HG03575 (cell line): Measurements from ENCODE around the gene OGFOD3.
A peak's percentile ranks its signal among the peaks of the same experiment; 100 is the strongest.
"Not testable (repeated sequence)": the region's sequence is repeated elsewhere in the genome, so short reads cannot be mapped to it uniquely, and the experiment has no call there.

Experiments used
- ATAC-seq: cut with Tn5 transposase; IDR thresholded peaks from one replicate; pipeline ENCODE4 v1.9.1; 2021; ENCODE audit not compliant: unreplicated experiment, insufficient number of reproducible peaks, low FRiP score; ENCODE audit errors: extremely low read depth

OGFOD3 gene, protein sequence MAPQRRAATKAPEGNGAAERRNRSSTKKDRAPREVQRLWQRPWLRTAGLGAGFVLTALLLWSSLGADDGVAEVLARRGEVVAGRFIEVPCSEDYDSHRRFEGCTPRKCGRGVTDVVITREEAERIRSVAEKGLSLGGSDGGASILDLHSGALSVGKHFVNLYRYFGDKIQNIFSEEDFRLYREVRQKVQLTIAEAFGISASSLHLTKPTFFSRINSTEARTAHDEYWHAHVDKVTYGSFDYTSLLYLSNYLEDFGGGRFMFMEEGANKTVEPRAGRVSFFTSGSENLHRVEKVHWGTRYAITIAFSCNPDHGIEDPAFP

DNA sequence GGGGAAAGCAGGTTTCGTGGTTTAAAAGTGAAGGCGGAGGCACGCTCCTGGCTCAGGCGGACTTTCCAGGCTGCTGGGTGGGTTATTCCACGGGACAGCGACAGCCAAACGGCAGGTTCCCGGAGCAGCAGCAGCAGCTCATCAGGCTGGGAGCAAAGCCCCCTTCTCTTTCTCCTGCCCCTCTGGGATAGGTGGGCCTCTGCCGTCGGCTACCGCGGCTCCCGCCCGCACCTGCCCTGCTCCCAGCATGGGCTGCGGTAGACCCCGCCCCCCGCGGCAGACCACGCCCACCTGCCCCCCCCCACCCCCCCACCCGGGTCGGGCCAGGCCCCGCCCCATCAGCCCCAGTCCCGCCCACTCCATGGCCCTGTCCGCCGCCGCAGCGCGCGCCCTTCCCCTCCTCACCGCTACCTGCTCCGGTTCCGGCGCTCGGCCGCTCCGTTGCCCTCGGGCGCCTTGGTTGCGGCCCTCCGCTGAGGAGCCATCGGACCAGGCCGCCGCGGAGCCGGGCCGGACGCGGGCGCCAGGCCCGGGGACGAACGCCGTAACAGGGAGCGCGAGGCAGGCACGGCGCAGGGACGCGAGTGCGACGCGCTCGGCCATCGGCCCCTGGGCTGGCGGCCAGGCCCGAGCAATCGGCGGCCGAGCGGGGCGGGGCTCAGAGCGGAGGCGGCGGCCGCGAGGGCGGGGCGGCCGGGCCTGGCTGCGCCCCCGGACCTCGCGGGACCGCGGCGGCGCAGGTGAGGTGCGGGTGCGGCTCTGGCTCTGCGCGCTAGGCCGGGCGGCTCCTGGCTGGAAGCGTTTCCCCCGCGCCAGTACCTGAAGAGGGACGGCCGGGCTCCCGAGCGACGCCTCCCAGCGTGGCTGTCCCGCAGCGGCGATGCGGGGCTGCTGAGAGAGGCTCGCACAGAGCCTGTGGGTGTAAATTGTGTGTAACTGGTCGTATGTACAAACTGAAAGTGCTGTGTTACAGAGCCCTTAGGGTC is at the start of gene OGFOD3, which contains the start of gene HEXD:
Gene OGFOD3 (minus strand): TSS at position 586 of the 986 bp plus-strand sequence. CDS start 101 bp downstream, at position 485.
Gene HEXD (plus strand): TSS at position 347 of the 986 bp plus-strand sequence. CDS start 1,453 bp downstream, outside the sequence.
- ATAC-seq: no peak

DNA sequence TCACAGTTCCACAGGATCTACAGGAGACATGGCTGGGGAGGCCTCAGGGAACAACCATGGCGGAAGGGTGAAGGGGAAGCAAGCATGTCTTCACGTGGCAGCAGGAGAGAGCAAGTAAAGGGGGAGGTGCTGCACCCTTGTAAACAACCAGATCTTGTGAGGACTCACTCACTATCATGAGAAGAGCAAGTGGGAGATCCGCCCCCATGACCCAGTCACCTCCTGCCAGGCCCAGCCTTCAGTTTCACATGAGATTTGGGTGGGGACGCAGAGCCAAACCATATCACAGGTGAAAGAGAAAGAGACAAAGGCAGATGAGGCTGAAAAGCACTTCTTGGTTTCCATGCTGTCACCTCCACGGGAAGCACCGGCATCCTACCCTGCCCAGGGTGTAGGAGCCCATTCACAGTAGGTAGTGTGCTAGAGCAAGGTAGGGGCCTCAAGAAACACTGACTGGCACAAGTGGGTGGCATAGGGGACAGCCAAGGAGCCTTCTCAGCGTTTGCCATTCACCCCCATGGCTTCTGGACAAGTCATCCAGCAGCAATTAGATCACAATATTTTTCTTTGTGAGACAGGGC is 46.7 kb upstream of the OGFOD3 start:
- no peak for ATAC-seq

DNA sequence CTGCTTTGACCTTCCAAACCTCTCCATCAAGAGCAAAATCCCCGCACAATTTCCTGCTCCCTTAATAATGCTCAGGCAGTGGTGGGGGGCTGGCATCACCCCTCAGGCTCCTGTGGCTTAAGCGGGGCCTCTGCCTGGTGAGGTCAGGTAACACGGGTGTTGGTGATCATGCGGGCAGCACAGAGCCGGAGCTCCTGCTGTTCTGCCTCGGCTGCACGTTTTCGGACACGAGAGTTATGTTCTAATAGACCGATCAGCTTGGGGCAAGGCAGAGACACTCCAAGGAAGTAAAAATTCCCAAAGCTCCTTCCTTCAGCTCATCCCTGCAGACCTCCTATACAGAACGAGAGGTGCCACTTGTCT is 46.2 kb upstream of the OGFOD3 start:
- no peak for ATAC-seq

DNA sequence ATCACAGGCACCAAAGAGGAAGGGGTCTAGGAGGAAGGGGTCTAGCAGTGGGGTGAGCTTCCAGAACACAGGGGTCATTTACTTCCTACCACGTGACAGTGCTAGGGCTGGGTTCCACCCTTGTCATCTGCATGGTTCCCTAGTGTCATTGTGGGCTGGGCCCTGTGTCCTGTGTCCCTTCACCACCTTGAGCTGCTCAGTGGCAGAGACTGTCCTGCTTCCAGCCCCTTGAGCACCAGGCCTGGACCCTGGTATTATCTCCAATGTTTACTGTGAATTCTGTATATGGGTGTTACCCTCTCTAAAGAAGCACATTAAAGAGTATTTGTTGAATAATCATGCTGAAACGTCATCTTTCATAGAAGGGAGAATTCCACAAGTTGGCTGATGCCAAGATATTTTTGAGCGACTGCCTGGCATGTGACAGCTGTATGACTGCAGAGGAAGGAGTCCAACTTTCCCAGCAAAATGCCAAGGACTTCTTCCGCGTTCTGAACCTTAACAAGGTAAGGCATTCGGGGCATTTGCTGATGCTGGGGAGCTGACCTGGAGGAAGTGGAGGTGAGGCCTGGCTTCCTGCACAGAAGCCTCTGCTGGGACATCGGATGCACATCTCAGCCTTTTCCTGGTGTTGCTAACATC is 45.7 kb upstream of the OGFOD3 start:
- no peak for ATAC-seq

DNA sequence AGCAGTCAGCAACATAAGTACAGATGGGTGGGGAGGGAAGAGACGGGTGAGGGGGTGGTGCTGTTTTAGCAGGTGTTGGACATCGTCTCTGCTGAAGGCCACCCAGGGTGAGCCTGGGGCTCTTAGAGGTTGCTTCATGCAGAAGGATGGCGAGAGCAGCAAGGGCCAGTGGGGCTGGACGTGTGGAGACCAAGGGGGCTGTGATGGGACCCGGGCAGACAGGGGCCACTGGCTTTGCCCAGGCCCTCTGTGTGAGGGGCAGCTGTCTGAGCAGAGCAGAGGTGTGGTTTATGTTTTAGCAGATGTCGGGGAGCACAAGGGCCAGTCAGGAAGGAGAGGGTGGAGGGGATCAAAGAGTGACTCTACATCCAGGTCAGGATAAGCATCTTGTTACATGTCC is 45.0 kb upstream of the OGFOD3 start:
- ATAC-seq: no peak

DNA sequence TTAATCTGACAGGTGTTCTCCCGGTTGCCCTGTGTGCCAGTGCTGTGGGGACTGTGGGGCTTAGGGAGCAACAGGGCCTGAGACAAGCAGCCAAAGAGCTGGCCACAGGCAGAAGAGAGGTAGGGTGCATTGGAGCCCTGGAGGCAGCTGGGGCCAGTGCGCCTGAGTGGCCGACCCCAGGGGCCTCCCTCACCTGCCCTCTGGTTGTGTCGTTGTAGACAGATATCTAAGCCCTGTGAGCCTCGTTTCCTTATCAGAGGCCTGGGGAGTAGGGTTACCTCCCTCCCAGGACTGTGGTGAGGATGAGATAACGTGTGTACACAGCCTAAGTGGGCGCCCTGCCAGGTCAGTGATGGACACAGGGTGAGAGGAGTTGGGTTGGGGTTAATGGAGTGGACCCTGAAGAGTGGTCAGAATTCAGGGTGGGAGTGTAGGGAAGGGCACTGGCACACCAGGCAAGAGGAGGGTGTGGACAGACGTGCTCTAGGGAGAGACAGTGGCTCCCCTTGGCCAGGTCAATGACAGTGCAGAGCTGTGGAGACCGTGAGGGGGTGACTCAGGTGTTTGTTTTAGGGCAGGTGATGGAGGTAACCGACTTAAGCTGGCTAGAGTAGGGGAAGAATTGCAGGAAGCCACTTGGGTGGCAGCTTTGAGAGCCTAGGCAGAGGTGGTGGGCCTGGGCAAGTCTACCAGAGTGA is 43.6 kb upstream of the OGFOD3 start:
- no peak for ATAC-seq

DNA sequence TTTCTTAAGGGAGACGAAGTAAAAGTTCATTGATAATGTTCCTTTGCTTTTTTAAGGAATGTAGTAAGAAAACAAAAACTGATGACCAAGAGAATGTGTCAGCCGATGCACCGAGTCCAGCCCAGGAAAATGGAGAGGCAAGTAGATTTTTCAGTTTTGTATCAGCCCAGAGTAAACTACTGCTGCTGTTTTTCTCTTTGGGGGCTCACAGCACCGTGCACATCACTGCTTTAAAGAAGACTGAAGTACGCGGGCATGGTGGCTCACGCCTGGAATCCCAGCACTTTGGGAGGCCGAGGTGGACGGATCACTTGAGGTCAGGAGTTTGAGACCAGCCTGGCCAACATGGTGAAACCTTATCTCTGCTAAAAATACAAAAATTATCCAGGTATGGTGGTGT is 41.5 kb upstream of the OGFOD3 start:
- ATAC-seq: not testable (repeated sequence)

DNA sequence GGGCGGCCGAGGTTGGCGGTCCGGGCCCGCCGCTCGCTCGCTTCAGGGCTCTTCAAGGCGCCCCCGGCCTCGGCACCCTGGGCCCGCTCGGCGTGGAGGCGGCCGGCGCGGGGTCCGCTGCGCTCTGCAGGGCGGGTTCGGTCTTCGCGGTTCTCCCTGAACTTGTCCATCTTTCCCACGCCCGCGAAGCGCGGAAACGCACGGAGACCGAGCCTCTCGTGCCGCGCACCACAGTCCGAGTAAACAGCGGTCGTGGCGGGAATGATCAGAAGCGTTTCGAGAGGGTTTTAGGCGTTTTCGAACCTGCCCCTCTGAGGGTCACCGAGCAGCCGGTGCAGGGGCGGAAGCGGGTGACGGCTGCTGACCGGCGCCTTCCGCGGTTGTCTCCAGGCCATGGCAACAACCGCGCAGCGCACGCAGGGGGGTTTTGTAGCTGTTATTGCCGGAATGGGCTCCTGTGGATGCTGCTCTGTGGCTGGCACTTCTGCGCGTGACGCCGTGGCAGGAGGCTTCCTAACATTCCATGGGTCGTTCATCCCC is 40.6 kb upstream of the OGFOD3 start:
- ATAC-seq: no peak

DNA sequence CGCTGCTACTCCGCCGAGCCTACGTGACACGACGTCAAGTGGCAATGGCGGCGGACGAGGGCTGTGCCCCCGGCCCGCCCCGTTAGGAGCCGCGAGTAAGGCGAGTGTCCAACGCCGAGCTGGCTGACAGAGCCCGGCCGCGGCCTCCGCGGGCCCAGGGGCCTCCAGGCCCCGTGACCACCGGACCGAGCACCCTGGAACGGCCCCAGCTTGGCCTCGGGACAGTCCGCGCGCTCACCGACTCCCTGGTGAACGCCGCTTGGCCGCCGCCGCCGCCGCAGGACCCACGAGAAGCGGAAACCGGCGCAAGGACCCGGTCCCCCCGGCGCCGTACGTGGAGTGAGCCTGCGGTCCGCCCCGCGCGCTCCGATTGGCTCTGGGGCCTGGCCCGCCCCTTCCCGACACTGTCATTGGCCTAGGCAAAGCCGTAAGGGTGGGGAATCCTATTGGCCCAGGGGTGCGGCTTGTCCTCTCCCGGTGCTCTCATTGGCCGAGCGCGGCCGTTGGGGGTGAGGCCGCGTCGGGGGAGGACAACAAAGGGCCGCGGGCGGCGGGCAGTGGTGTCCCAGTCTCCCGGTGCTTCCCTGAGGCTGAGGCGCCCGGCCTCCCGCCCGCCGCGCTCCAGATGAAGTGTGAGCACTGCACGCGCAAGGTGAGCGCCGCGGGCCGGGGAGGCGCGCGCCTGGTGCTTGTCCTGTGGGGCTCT is 39.9 kb upstream of the OGFOD3 start, which contains the start of gene NARF:
Gene NARF (plus strand): TSS at position 563 of the 706 bp plus-strand sequence. CDS start 63 bp downstream, at position 626.
- peak; percentile 53 for ATAC-seq

DNA sequence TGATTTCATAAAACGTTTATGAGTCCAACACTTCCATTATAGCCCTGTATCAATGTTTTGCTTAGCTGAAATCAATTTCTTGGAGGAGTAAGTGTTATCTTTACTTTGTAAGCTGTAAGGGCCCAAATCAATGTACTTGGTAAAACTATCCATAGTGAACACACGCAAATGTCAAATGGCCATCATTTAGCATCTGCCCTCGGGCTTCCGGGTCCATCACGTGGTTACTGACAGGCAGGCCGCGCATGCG is 39.5 kb upstream of the OGFOD3 start:
- no peak for ATAC-seq

DNA sequence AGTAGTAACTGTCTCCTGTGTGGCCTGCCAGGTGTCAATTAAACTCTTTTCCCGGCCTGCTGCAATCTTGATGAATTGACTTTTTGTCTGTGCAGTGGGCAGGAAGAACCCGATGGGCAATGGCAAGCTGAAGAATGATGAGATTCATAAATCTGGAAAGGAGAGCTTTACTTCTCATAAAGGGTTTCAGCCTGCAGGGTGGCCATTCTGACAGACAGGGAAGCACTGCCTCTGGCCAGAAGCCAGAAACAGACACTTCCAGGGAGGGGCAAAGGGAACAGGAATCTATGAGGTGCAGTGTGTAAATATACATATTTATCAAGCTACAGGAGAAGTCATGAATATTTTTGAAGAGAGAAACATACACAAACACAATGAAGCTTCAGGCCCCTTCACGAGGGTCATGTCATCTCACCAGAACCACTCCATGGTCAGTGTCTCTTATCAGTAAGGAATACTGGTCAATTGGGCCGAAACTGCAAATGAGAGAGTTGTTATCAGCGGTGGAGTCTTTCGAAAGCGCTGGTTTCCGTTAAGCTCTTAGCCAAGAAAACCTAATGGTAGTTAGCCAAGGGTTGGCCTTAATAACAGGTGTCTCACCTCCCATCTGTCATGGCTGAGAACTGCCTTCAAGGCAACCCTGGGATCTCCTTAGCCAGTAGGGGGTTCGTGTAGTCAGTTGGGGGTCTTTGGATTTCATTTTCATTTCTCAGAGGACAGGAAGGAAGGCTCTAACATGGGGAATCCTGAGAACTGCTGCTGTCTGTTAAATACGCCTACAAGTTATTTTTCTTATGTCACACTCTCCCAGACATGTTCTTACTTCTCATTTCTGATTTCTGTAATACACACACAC is 38.9 kb upstream of the OGFOD3 start:
- no peak for ATAC-seq

DNA sequence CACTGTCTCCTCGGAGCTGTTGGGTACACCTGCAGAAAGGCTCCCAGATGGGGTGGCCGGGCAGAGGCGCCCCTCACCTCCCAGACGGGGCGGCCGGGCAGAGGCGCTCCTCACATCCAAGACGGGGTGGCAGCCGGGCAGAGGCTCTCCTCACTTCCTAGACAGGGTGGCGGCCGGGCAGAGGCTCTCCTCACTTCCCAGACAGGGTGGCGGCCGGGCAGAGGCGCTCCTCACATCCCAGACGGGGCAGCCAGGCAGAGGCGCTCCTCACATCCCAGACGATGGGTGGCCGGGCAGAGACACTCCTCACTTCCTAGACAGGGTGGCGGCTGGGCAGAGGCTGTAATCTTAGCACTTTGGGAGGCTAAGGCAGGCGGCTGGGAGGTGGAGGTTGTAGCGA is 35.3 kb upstream of the OGFOD3 start:
- not testable (repeated sequence) for ATAC-seq

DNA sequence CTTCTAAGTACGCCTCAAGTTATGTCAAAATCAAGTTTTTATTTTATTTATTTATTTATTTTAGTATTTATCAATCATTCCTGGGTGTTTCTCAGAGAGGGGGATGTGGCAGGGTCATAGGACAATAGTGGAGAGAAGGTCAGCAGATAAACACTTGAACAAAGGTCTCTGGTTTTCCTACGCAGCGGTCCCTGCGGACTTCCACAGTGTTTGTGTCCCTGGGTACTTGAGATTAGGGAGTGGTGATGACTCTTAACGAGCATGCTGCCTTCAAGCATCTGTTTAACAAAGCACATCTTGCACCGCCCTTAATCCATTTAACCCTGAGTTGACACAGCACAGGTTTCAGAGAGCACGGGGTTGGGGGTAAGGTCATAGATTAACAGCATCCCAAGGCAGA is 34.8 kb upstream of the OGFOD3 start:
- ATAC-seq: not testable (repeated sequence)

DNA sequence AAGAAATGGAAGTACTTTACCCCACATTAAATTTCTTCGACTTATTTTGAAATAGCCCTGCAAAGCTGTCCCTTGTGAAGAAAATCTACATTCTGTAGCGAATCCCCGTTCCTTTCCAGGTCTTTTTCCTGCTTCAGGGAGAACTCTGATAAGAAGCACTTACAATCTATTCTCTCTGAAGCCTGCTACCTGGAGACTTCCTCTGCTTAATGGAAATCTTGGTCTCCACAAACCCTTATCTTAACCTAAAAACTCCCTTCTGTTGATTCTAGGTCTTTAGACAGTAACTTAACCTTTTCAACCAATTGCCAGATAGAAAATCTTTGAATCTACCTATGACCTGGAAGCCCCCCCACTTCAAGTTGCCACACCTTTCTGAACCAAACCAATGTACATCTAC is 33.8 kb upstream of the OGFOD3 start:
- no peak for ATAC-seq

DNA sequence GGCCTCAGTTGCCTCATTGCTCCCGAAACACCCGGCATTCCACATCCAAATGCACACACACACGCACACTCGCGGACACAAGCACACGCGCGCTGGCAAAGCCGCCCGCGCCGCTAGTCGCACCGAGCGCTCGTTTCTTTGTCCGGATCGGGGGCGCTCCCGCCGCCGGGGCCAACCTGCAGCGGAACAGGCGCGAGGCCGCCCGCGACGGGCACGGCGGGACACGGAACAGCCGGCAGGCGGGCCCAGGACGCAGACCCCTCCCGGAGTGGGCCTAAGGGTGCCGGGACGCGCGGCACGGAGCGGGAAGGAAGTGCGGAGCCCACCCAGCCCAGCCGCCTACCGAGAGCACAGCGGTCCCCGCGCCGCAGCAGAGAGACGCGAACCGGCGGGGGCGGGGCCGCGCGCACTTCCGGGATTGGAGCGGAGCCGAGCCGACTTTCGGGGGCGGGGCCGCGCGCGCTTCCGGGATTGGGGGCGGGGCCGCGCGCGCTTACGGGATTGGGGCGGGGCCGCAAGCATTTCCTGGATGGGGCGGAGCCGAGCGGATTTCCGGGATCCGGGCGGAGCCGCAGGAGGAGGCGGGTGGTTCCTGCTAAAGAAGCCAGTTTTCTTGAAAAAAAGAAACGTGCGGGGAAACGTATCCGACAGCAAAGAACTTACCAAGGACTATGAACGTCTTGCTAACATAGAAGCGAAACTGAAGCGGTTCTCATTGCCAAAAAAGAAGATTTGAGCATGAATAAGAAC is 32.1 kb upstream of the OGFOD3 start, which contains the start of gene CYBC1:
Gene CYBC1 (minus strand): TSS at position 396 of the 750 bp plus-strand sequence. CDS start 1,498 bp downstream, outside the sequence.
- ATAC-seq: no peak

DNA sequence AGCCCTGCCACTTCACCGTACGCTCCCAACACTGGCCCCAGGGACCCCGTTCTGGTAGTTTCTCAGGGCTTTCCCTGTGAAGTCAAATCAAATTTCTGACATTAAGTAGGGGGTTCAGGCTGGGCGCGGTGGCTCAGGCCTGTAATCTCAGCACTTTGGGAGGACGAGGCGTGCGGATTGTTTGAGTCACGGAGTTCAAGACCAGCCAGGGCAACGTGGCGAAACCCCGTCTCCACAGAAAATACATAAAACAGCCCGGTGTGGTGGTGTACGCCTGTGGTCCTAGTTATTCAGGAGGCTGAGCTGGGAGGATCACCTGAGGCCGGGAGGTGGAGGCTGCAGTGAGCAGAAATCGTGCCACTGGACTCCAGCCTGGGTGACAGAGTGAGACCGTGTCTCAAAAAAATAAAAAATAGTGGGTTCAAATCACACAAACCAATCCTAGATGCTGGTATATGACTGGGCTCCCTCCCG is 31.5 kb upstream of the OGFOD3 start:
- no peak for ATAC-seq
